Measurements from ENCODE around the gene RBM10. TPM values are rescaled to one million over a fixed set of nuclear protein-coding genes. Genes with fewer than 3 reads are reported as not detected.
A peak's percentile ranks its signal among the peaks of the same experiment; 100 is the strongest.

RBM10 gene
- total RNA-seq, 3 donors from 2014 or later = 28.2 to 33.1 (median 31.0) TPM

GRCh38 chrX:47232197-47232802, 87.3 kb downstream of the RBM10 start:
- Histone ChIP-seq H3K27me3 (peaks cover 0 to 41% of the 10 kb centered on the region in 2 donors), H3K4me3 (peak overlapping the region; percentile 60 to 71 (median 66)), H3K9me3 (no peaks in the 10 kb centered on the region), H3K36me3 (no peaks in the 10 kb centered on the region), H3K27ac (peak overlapping the region; percentile 96 to 98), H3K4me1 (no peaks in the 10 kb centered on the region)
- intact Hi-C loops (cut with DNase I; ENCODE audit: low total_unique reads) = no loop called here
- no peak for TF ChIP-seq POLR2AphosphoS5 (IDR thresholded peaks at IDR 0.05)
- no peak for TF ChIP-seq POLR2A (IDR thresholded peaks at IDR 0.05)
- TF ChIP-seq CTCF (IDR thresholded peaks at IDR 0.05) = no peak
- DNase-seq (ENCODE audit: low spot score in 2 of 2) = no peak

GRCh38 chrX:47232803-47233332, 87.8 kb downstream of the RBM10 start, which contains the start of gene USP11:
Gene USP11 (plus strand): TSS chrX:47233009. CDS start chrX:47233044, 35 bp downstream.
- intact Hi-C loops (cut with DNase I; ENCODE audit: low total_unique reads) = no loop called here
- Histone ChIP-seq H3K4me3 (peak within 1 kb of the TSS; percentile 60 to 71 (median 66)), H3K9me3 (no peaks in the 10 kb centered on the region), H3K27me3 (peaks cover 0 to 43% of the 10 kb centered on the region in 2 donors), H3K4me1 (no peaks in the 10 kb centered on the region), H3K27ac (peak within 1 kb of the TSS; percentile 96 to 98), H3K36me3 (no peaks in the 10 kb centered on the region)
- peak in 1 of 2 donors; percentile 43 for DNase-seq (ENCODE audit: low spot score in 2 of 2)
- peak; percentile 25 for TF ChIP-seq POLR2A (IDR thresholded peaks at IDR 0.05)
- peak; percentile 36 to 53 (median 41) for TF ChIP-seq POLR2AphosphoS5 (IDR thresholded peaks at IDR 0.05)
- TF ChIP-seq CTCF (IDR thresholded peaks at IDR 0.05) = no peak

DNA sequence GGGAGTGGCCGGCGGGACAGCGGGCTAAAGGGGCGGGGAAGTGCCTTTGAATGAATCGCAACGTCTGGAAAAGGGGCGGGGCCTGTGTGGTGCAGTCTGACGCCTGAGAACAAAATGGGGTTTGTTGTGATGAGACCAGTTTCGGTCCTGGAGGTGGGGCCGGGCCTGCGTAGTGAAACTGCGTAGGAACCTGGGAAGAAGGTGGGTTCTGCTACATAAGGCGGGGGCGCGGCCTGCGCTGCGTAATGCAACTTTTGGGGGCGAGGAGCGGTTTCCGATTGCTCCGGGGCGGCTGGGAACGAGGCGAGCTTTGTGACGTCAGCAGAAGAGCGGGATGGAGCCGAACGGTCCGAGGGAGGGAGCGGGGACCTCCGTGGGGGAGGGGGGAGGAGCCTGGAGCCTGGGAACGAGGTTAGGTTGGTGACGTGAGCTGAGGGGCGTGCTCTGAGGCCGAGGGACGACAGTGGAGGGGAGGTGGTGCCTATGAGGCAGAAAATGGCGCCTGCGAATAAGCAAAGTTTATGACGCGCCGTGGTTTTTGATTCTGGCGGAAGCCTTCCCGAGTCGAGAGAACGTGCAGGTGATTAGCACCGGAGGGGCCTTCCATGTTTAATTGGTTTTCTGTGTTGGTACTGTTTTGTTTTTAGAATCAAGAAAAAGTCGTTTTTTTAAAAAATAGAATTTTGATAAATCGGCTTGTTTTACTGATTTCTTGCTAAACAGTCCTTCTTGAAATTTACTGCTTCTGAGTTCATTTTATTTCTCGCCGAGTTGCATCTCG, 88.5 kb downstream of the RBM10 start:
- Histone ChIP-seq H3K36me3 (no peaks in the 10 kb centered on the region), H3K27ac (peak overlapping the region; percentile 96 to 98), H3K27me3 (peaks cover 0 to 43% of the 10 kb centered on the region in 2 donors), H3K4me3 (peak overlapping the region; percentile 60 to 71 (median 66)), H3K4me1 (no peaks in the 10 kb centered on the region), H3K9me3 (no peaks in the 10 kb centered on the region)
- TF ChIP-seq CTCF (IDR thresholded peaks at IDR 0.05) = no peak
- peak; percentile 38 to 83 (median 65) for TF ChIP-seq POLR2AphosphoS5 (IDR thresholded peaks at IDR 0.05)
- peak; percentile 19 for TF ChIP-seq POLR2A (IDR thresholded peaks at IDR 0.05)
- intact Hi-C loops (cut with DNase I; ENCODE audit: low total_unique reads) = no loop called here
- peak; percentile 93 to 97 for DNase-seq (ENCODE audit: low spot score in 2 of 2)

DNA sequence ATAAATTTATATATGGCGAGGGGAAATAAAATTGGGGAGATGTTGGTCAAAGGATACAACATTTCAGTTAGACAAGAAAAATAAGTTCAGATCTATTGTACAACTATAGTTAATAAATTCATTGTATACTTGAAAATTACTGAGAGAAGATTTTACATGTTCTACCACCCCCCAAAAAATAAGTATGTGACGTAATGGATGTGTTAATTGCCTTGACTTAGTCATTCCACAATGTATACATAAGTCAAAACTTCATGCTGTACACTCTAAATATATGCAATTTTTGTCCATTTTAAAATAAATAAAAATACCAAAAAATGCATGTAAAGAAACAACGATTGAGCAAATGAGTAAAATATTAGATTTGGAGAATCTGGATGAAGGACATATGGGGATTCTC, 89.6 kb downstream of the RBM10 start:
- peak overlapping the region in 1 of 2 donors; percentile 96 for H3K27ac ChIP-seq
- peaks cover 0 to 46% of the 10 kb centered on the region in 2 donors for H3K27me3 ChIP-seq
- no peaks in the 10 kb centered on the region for H3K36me3 ChIP-seq
- no peak for TF ChIP-seq POLR2A (IDR thresholded peaks at IDR 0.05)
- no peak for TF ChIP-seq CTCF (IDR thresholded peaks at IDR 0.05)
- H3K4me1 ChIP-seq = no peaks in the 10 kb centered on the region
- no peak for DNase-seq (ENCODE audit: low spot score in 2 of 2)
- intact Hi-C loops (cut with DNase I; ENCODE audit: low total_unique reads) = no loop called here
- peak overlapping the region; percentile 60 to 71 (median 66) for H3K4me3 ChIP-seq
- H3K9me3 ChIP-seq = no peaks in the 10 kb centered on the region
